H1 (cell line): ENCODE measurements around the gene NEUROD4.

Source experiments
- ATF2 ChIP-seq: IDR thresholded peaks from 2 replicates; pipeline ENCODE4 v1.6.1; 2012; ENCODE audit warnings: low read length, inconsistent platforms
- CBX5 ChIP-seq: fragments of 300-800, 300-1000 bp; sonication (generic); IDR thresholded peaks from 2 replicates; pipeline ENCODE4 v1.7.1; 2016; ENCODE audit warnings: antibody characterized with exemption, low read length, low read depth
- CREB1 ChIP-seq: IDR thresholded peaks from 2 replicates; pipeline ENCODE4 v1.6.1; 2012; ENCODE audit warnings: inconsistent platforms
- MAFK ChIP-seq: IDR thresholded peaks from 2 replicates; pipeline ENCODE4 v1.6.1; 2012; ENCODE audit warnings: low read depth, mild to moderate bottlenecking, improper control_type of control experiment, low read length
- RAD21 ChIP-seq, 2 experiments: IDR thresholded peaks in 1 of 2; conservative IDR thresholded peaks in 1 of 2; 2 replicates each; pipeline ENCODE4 v1.6.1; 2011; ENCODE audit warnings: low read depth in 2 of 2, low read length in 2 of 2, improper control_type of control experiment in 1 of 2, inconsistent platforms in 1 of 2, mild to moderate bottlenecking in 1 of 2, moderate library complexity in 1 of 2
- RNF2 ChIP-seq: fragments of 200-900, 300-1000 bp; sonication (generic); IDR thresholded peaks from 2 replicates; pipeline ENCODE4 v1.7.1; 2016; ENCODE audit warnings: borderline replicate concordance, low read depth, mild to moderate bottlenecking, antibody characterized with exemption, low read length; ENCODE audit not compliant: poor library complexity, severe bottlenecking; ENCODE audit errors: missing control alignments
- SIN3A ChIP-seq, 2 experiments: IDR thresholded peaks in 1 of 2; conservative IDR thresholded peaks in 1 of 2; 2 replicates each; pipeline ENCODE4 v1.6.1; 2011 to 2012; ENCODE audit warnings: low read length in 2 of 2, improper control_type of control experiment in 1 of 2, low read depth in 1 of 2, mild to moderate bottlenecking in 1 of 2
- SRF ChIP-seq: IDR thresholded peaks from 2 replicates; pipeline ENCODE4 v1.6.1; 2011; ENCODE audit warnings: mild to moderate bottlenecking, low read depth, low read length, moderate library complexity
- TAF1 ChIP-seq: IDR thresholded peaks from 2 replicates; pipeline ENCODE4 v1.6.1; 2011; ENCODE audit warnings: mild to moderate bottlenecking, low read depth, low read length
- TF ChIP-seq, protein P1 (sequence below): IDR thresholded peaks from 2 replicates; pipeline ENCODE4 v1.6.1; 2012; ENCODE audit warnings: inconsistent platforms
- TF ChIP-seq, protein P2 (sequence below), 3 experiments: IDR thresholded peaks; 1 replicate in 2 of 3; 2 replicates in 1 of 3; pipeline versions ENCODE4 v1.5.1 to v1.6.1; 2011; ENCODE audit warnings: low read length in 3 of 3, mild to moderate bottlenecking in 3 of 3, inconsistent platforms in 2 of 3, low read depth in 1 of 3, moderate library complexity in 1 of 3; ENCODE audit not compliant: insufficient read depth in 1 of 3; ENCODE audit errors: control extremely low read depth in 1 of 3

- TF ChIP-seq ATF2 (no peak), CBX5 (no peak), TAF1 (no peak), SRF (no peak), RAD21 (IDR thresholded peaks at IDR 0.05 in 1 of 2, conservative IDR thresholded peaks at IDR 0.05 in 1 of 2; ENCODE audit: low read depth in 2 of 2, low read length in 2 of 2) (no peak), RNF2 (no peak), SIN3A (conservative IDR thresholded peaks at IDR 0.05 in 1 of 2, IDR thresholded peaks at IDR 0.05 in 1 of 2; ENCODE audit: low read depth in 1 of 2, low read length in 2 of 2) (no peak), MAFK (no peak), CREB1 (no peak)
- TF ChIP-seq, protein P1, sequence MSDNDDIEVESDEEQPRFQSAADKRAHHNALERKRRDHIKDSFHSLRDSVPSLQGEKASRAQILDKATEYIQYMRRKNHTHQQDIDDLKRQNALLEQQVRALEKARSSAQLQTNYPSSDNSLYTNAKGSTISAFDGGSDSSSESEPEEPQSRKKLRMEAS: no peak
- TF ChIP-seq, protein P2, sequence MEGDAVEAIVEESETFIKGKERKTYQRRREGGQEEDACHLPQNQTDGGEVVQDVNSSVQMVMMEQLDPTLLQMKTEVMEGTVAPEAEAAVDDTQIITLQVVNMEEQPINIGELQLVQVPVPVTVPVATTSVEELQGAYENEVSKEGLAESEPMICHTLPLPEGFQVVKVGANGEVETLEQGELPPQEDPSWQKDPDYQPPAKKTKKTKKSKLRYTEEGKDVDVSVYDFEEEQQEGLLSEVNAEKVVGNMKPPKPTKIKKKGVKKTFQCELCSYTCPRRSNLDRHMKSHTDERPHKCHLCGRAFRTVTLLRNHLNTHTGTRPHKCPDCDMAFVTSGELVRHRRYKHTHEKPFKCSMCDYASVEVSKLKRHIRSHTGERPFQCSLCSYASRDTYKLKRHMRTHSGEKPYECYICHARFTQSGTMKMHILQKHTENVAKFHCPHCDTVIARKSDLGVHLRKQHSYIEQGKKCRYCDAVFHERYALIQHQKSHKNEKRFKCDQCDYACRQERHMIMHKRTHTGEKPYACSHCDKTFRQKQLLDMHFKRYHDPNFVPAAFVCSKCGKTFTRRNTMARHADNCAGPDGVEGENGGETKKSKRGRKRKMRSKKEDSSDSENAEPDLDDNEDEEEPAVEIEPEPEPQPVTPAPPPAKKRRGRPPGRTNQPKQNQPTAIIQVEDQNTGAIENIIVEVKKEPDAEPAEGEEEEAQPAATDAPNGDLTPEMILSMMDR (IDR thresholded peaks at IDR 0.05; ENCODE audit: control extremely low read depth in 1 of 3, insufficient read depth in 1 of 3, low read depth in 1 of 3, low read length in 3 of 3): no peak
Observed at GRCh38 chr12:54996205-54996604, 23.6 kb upstream of the NEUROD4 start.
